ENCODE data around the gene TGFBR2.

The TGFBR2 gene

GRCh38 chr3:30612437-30613132 is 6.2 kb downstream of the TGFBR2 start:
- Histone ChIP-seq H3K36me3 (peaks cover 1% of the 10 kb centered on the region), H3K27ac (peak overlapping the region; percentile 99), H3K4me3 (ENCODE audit: low read depth in 1 of 2, low read length in 1 of 2) (peak overlapping the region; percentile 78 to 94), H3K27me3 (no peaks in the 10 kb centered on the region), H3K4me1 (ENCODE audit: control insufficient read depth in 1 of 2, insufficient read depth in 1 of 2, low read depth in 1 of 2, low read length in 1 of 2) (peaks cover 92 to 98% of the 10 kb centered on the region in 2 experiments), H3K9me3 (no peaks in the 10 kb centered on the region)
- no peak for TF ChIP-seq CTCF (IDR thresholded peaks at IDR 0.05)

- H3K9me3 ChIP-seq, result no peaks in the 10 kb centered on the region
- no peak for TF ChIP-seq CTCF (IDR thresholded peaks at IDR 0.05)
- peaks cover 6% of the 10 kb centered on the region for H3K36me3 ChIP-seq
- H3K4me3 ChIP-seq (ENCODE audit: low read depth in 1 of 2, low read length in 1 of 2), result peak overlapping the region; percentile 78 to 94
- peaks cover 95 to 98% of the 10 kb centered on the region in 2 experiments for H3K4me1 ChIP-seq (ENCODE audit: control insufficient read depth in 1 of 2, insufficient read depth in 1 of 2, low read depth in 1 of 2, low read length in 1 of 2)
- H3K27ac ChIP-seq, result peak overlapping the region; percentile 99
- H3K27me3 ChIP-seq, result no peaks in the 10 kb centered on the region
Observed at GRCh38 chr3:30613133-30613825, 6.9 kb downstream of the TGFBR2 start.

GRCh38 chr3:30614373-30614772 is 8.0 kb downstream of the TGFBR2 start:
- no peak for TF ChIP-seq CTCF (IDR thresholded peaks at IDR 0.05)
- H3K4me1 ChIP-seq (ENCODE audit: control insufficient read depth in 1 of 2, insufficient read depth in 1 of 2, low read depth in 1 of 2, low read length in 1 of 2), result peaks cover 92 to 98% of the 10 kb centered on the region in 2 experiments

GRCh38 chr3:30614943-30615342 is 8.5 kb downstream of the TGFBR2 start:
- Histone ChIP-seq H3K27ac (peak overlapping the region; percentile 63), H3K27me3 (no peaks in the 10 kb centered on the region), H3K36me3 (peaks cover 19% of the 10 kb centered on the region), H3K9me3 (no peaks in the 10 kb centered on the region), H3K4me3 (ENCODE audit: low read depth in 1 of 2, low read length in 1 of 2) (no peak overlapping the region), H3K4me1 (ENCODE audit: control insufficient read depth in 1 of 2, insufficient read depth in 1 of 2, low read depth in 1 of 2, low read length in 1 of 2) (peaks cover 87 to 98% of the 10 kb centered on the region in 2 experiments)
- TF ChIP-seq CTCF (IDR thresholded peaks at IDR 0.05), result no peak

More at GRCh38 chr3:30614373-30614772, 8.0 kb downstream of the TGFBR2 start:
- Histone ChIP-seq H3K36me3 (peaks cover 13% of the 10 kb centered on the region), H3K27me3 (no peaks in the 10 kb centered on the region), H3K4me3 (ENCODE audit: low read depth in 1 of 2, low read length in 1 of 2) (no peak overlapping the region), H3K9me3 (no peaks in the 10 kb centered on the region), H3K27ac (peak overlapping the region; percentile 63)

GRCh38 chr3:30615615-30616346 is 9.4 kb downstream of the TGFBR2 start:
- H3K4me3 ChIP-seq (ENCODE audit: low read depth in 1 of 2, low read length in 1 of 2), result peak overlapping the region in 1 of 2 experiments; percentile 8
- TF ChIP-seq CTCF (IDR thresholded peaks at IDR 0.05), result no peak
- peak overlapping the region; percentile 63 for H3K27ac ChIP-seq
- peaks cover 84 to 97% of the 10 kb centered on the region in 2 experiments for H3K4me1 ChIP-seq (ENCODE audit: control insufficient read depth in 1 of 2, insufficient read depth in 1 of 2, low read depth in 1 of 2, low read length in 1 of 2)
- no peaks in the 10 kb centered on the region for H3K9me3 ChIP-seq
- peaks cover 19% of the 10 kb centered on the region for H3K36me3 ChIP-seq
- no peaks in the 10 kb centered on the region for H3K27me3 ChIP-seq
